Body of pancreas (tissue), 4 donors: ENCODE data around the gene MBD1. TPM values are rescaled to one million over a fixed set of nuclear protein-coding genes. Genes with fewer than 3 reads are reported as not detected.
"Not testable (repeated sequence)": the region's sequence is repeated elsewhere in the genome, so short reads cannot be mapped to it uniquely, and the experiment has no call there.

Experiments used
- ATAC-seq: fragments of 150-250 bp; one replicate; pipeline ENCODE4 v1.9.1; 2016
- DNase-seq, 4 donors: peaks; one replicate each; pipeline ENCODE4 v3.0.0-alpha.2; 2019
- H3K27ac ChIP-seq, 4 donors: fragments of 200-600 bp; sonication (generic); 1 replicate in 3 of 4; 2 replicates in 1 of 4; pipeline versions ENCODE4 v1.5.1 to v1.6.1; 2016 to 2019; ENCODE audit warnings: mild to moderate bottlenecking in 1 of 4, mixed read lengths in 1 of 4, moderate library complexity in 1 of 4
- H3K27me3 ChIP-seq, 2 donors: fragments of 200-600 bp; sonication (generic); one replicate each; pipeline ENCODE4 v1.6.0; 2016; ENCODE audit warnings: mild to moderate bottlenecking in 1 of 2
- H3K36me3 ChIP-seq, 2 donors: fragments of 200-600 bp; sonication (generic); replicated peaks in 1 of 2; 2 replicates each; pipeline ENCODE4 v1.5.1; 2016; ENCODE audit warnings: low read depth in 2 of 2; ENCODE audit not compliant: insufficient read depth in 1 of 2
- H3K4me1 ChIP-seq: fragments of 200-600 bp; sonication (generic); one replicate; pipeline ENCODE4 v1.6.0; 2016
- H3K4me3 ChIP-seq, 2 donors: fragments of 200-600 bp; sonication (generic); 1 replicate in 1 of 2; 2 replicates in 1 of 2; pipeline ENCODE4 v1.5.1; 2016 to 2019
- H3K9me3 ChIP-seq, 3 donors: fragments of 200-600 bp; sonication (generic); 1 replicate in 2 of 3; 2 replicates in 1 of 3; pipeline ENCODE4 v1.5.1; 2016
- POLR2A ChIP-seq, 3 donors: fragments of 450-650 bp; IDR thresholded peaks; one replicate each; pipeline ENCODE4 v1.6.1; 2016; ENCODE audit warnings: antibody characterized with exemption in 3 of 3, mild to moderate bottlenecking in 2 of 3
- WGBS, 2 donors: methylation state at CpG; one replicate each; pipeline ENCODE4 v1.1.5; 2017; 5-methylcytosine and 5-hydroxymethylcytosine counted together
- intact Hi-C: fragments of 100-400 bp; cut with DNase I; formaldehyde crosslinking; loops from one replicate; pipeline ENCODE4 v1.15.1; 2023
- total RNA-seq, 2 donors: library from RNA; depleted of rRNA; stranded (reverse); fragments of >200 nt; gene quantifications; one replicate each; pipeline ENCODE4 v1.1.0, GENCODE V29; 2016
- TF ChIP-seq, protein P1 (sequence below), 7 experiments: fragments of 450-650 bp in 4 of 7; fragments of 200-600 bp in 3 of 7; sonication (generic) in 3 of 7; IDR thresholded peaks; one replicate each; pipeline ENCODE4 v1.5.1; 2016 to 2019; ENCODE audit warnings: antibody characterized with exemption in 7 of 7

MBD1 gene
- total RNA-seq, 2 donors from 2014 or later: 44.6 to 63.3 TPM

DNA sequence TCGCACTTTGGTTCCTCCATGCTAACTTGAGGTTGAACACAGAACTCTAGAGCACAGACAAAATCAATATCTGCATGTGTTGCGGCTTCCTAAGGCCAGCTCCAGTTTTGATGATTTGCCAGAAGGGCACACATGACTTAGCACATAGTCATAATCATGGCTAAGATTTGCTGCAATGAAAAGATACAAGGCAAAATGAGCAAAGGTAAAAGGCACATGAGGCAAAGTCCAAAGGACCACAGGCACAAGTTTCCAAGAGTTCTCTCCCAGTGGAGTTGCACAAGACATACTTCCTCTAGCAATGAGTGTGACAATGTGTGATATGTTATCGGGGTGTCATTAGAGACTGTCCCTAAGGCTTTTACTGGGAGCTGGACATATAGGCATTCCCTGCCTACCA is 30.3 kb upstream of the MBD1 start:
- Histone ChIP-seq H3K27me3 (no peaks in the 10 kb centered on the region), H3K4me1 (peaks cover 7% of the 10 kb centered on the region), H3K4me3 (no peak overlapping the region), H3K36me3 (no peaks in the 10 kb centered on the region), H3K9me3 (no peaks in the 10 kb centered on the region), H3K27ac (no peak overlapping the region)
- intact Hi-C loops: no loop called here
- ATAC-seq (peak; percentile 49), DNase-seq (peak; percentile 38 to 55 (median 52))
- TF ChIP-seq, protein P1, sequence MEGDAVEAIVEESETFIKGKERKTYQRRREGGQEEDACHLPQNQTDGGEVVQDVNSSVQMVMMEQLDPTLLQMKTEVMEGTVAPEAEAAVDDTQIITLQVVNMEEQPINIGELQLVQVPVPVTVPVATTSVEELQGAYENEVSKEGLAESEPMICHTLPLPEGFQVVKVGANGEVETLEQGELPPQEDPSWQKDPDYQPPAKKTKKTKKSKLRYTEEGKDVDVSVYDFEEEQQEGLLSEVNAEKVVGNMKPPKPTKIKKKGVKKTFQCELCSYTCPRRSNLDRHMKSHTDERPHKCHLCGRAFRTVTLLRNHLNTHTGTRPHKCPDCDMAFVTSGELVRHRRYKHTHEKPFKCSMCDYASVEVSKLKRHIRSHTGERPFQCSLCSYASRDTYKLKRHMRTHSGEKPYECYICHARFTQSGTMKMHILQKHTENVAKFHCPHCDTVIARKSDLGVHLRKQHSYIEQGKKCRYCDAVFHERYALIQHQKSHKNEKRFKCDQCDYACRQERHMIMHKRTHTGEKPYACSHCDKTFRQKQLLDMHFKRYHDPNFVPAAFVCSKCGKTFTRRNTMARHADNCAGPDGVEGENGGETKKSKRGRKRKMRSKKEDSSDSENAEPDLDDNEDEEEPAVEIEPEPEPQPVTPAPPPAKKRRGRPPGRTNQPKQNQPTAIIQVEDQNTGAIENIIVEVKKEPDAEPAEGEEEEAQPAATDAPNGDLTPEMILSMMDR (IDR thresholded peaks at IDR 0.05): no peak
- TF ChIP-seq POLR2A (IDR thresholded peaks at IDR 0.05): no peak
- WGBS, 2 donors: 31 to 38% methylated on average over 3 of the region's 3 CpGs

DNA sequence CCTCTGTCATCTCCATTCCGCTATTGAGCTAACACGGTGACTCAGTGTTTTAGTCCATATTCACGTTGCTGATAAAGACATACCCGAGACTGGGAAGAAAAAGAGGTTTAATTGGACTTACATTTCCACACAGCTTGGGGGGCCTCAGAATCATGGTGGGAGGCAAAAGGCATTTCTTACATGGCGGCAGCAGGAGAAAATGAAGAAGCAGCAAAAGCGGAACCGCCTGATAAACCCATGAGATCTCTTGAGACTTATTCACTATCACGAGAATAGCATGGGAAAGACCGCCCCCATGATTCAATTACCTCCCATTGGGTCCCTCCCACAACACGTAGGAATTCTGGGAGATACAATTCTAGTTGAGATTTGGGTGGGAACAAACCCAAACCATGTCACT is 28.8 kb upstream of the MBD1 start:
- Histone ChIP-seq H3K9me3 (no peaks in the 10 kb centered on the region), H3K4me3 (no peak overlapping the region), H3K36me3 (no peaks in the 10 kb centered on the region), H3K27me3 (no peaks in the 10 kb centered on the region), H3K4me1 (peaks cover 7% of the 10 kb centered on the region), H3K27ac (no peak overlapping the region)
- TF ChIP-seq, protein P1 (IDR thresholded peaks at IDR 0.05): no peak
- no peak for TF ChIP-seq POLR2A (IDR thresholded peaks at IDR 0.05)
- WGBS, 2 donors: 75 to 80% methylated on average over 10 of the region's 10 CpGs
- DNase-seq (no peak), ATAC-seq (no peak)
- intact Hi-C loops: no loop called here

DNA sequence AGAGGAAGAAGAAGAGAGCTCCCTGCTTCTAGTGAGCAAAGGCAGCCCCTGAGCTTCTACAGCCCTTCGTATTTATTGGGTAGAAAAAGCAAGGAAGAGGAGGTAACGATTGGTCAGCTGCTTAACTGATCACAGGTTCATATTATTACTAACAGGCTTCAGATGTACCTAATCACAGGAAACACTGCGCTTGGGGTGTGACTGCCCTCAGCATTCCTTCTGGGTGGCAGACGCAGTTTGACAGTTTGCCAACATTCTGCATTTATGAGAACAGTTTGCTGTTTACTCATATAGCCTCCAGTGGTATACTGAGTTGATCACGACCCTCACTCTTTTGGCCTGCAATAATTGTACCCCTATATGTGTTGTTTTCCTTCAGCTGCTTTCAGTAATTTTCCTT is 27.5 kb upstream of the MBD1 start:
- H3K4me3 ChIP-seq, ATAC-seq, H3K4me1 ChIP-seq, intact Hi-C loops, DNase-seq, H3K9me3 ChIP-seq, H3K27me3 ChIP-seq, H3K36me3 ChIP-seq: not testable (repeated sequence)
- H3K27ac ChIP-seq: peak overlapping the region in 1 of 4 donors; percentile 45
- WGBS, 2 donors: 47 to 60% methylated on average over 5 of the region's 5 CpGs

DNA sequence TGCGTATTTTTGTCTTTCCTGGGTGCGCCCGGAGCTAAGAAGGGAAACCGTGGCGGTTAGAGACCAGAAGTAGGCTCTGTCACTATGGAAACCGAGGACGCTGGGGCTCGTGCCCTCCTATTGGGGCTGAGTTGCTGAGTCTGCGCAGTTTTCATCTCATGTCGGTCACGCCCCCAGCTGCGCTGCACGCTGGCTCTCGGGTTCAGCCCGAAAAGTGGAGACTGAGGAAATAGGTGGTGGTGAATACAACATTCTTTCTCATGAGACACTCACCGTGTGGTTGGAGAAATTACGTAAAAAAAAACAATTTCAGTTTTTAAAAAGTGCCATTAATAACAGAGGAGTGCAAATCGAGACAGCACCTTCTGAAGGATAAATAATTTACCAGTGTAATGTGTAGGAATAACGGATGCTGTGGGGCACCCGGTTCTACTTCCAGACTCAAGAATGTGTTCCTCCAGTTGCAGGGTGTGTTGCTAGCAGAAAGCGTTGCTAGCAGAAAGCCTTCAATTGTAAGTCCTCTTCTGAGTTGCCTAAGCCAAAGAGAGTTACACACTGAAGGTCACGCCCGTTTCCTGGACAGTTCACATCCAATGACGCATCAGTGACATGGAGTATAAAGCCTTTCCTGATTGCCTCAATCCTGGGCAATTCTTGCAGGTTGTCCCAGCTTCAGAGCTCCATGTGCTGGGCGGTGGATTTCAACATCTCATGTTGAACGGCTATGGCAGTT is 26.6 kb upstream of the MBD1 start:
- Histone ChIP-seq H3K9me3 (no peaks in the 10 kb centered on the region), H3K27ac (peak overlapping the region in 2 of 4 donors; percentile 37 to 45), H3K27me3 (no peaks in the 10 kb centered on the region), H3K4me3 (no peak overlapping the region), H3K36me3 (no peaks in the 10 kb centered on the region), H3K4me1 (peaks cover 7% of the 10 kb centered on the region)
- intact Hi-C loops: no loop called here
- TF ChIP-seq POLR2A (IDR thresholded peaks at IDR 0.05): peak in 1 of 3 donors; percentile 16
- TF ChIP-seq, protein P1 (IDR thresholded peaks at IDR 0.05): no peak
- peak; percentile 92 to 97 (median 94) for DNase-seq
- peak; percentile 95 for ATAC-seq
- 1 to 2% methylated on average over 23 to 26 of the region's 26 CpGs for WGBS, 2 donors

DNA sequence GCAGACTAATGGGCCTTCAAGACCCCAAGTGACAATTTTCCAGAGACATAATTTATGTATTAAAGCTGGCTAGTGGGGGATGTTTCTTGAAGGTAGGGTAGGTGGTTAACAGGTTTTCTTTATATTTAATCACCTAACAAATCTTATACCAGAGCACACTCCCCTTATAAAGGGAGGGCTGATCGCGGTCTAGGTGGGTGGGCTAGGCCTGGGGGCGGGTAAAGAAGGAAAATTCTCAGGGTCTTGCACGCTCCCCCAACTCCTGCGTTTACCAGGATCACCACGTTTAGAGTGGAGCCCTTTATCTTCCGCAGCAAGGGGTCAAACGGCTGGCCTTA is 26.0 kb upstream of the MBD1 start:
- H3K27me3 ChIP-seq: no peaks in the 10 kb centered on the region
- no peak for TF ChIP-seq POLR2A (IDR thresholded peaks at IDR 0.05)
- TF ChIP-seq, protein P1 (IDR thresholded peaks at IDR 0.05): no peak
- WGBS, 2 donors: 0 to 1% methylated on average over 8 of the region's 8 CpGs
- DNase-seq (no peak), ATAC-seq (no peak)
- H3K4me1 ChIP-seq: peaks cover 7% of the 10 kb centered on the region
- H3K27ac ChIP-seq: peak overlapping the region in 2 of 4 donors; percentile 37 to 45
- intact Hi-C loops: no loop called here
- no peaks in the 10 kb centered on the region for H3K9me3 ChIP-seq
- H3K4me3 ChIP-seq: no peak overlapping the region
- no peaks in the 10 kb centered on the region for H3K36me3 ChIP-seq
